ENCODE measurements around the gene KLHL12. TPM values are rescaled to one million over a fixed set of nuclear protein-coding genes. Genes with fewer than 3 reads are reported as not detected.

Gene KLHL12
- 46.4 TPM for polyA plus RNA-seq (ENCODE audit: insufficient read length)
- long read RNA-seq, donor 1, transcript KLHL12-203 (12 exons, 3,359 nt) = major isoform, 10 of 15 reads
- long read RNA-seq, donor 1, partial matches to known transcripts = 5 of 15 reads
- long read RNA-seq, donor 1, other reads (novel, unspliced or antisense) = 0 of 15 reads
- long read RNA-seq, donor 2, transcript KLHL12-203 (12 exons, 3,359 nt) = major isoform, 9 of 9 reads
- long read RNA-seq, donor 2, partial matches to known transcripts = 0 of 9 reads
- long read RNA-seq, donor 2, other reads (novel, unspliced or antisense) = 0 of 9 reads
- long read RNA-seq, donor 3, transcript KLHL12-203 (12 exons, 3,359 nt) = major isoform, 5 of 5 reads
- long read RNA-seq, donor 3, partial matches to known transcripts = 0 of 5 reads
- long read RNA-seq, donor 3, other reads (novel, unspliced or antisense) = 0 of 5 reads
- long read RNA-seq, donor 4 = 0 reads
- long read RNA-seq, donor 5, transcript KLHL12-203 (12 exons, 3,359 nt) = major isoform, 8 of 8 reads
- long read RNA-seq, donor 5, partial matches to known transcripts = 0 of 8 reads
- long read RNA-seq, donor 5, other reads (novel, unspliced or antisense) = 0 of 8 reads
- long read RNA-seq, donor 6, partial matches to known transcripts = 0 of 3 reads
- long read RNA-seq, donor 6, other reads (novel, unspliced or antisense) = 0 of 3 reads
- long read RNA-seq, donor 7, transcript KLHL12-203 (12 exons, 3,359 nt) = major isoform, 9 of 9 reads
- long read RNA-seq, donor 7, partial matches to known transcripts = 0 of 9 reads
- long read RNA-seq, donor 7, other reads (novel, unspliced or antisense) = 0 of 9 reads
- long read RNA-seq, donor 8, partial matches to known transcripts = 0 of 4 reads
- long read RNA-seq, donor 8, other reads (novel, unspliced or antisense) = 0 of 4 reads

- peak; percentile 95 for DNase-seq
Measured at GRCh38 chr1:202926581-202927491, at the start of gene KLHL12. Gene KLHL12 (minus strand): TSS chr1:202927234. CDS start chr1:202925162, 2,072 bp downstream.

GRCh38 chr1:202976633-202977032 is 49.6 kb upstream of the KLHL12 start:
- DNase-seq = no peak

GRCh38 chr1:202974856-202975255 is 47.8 kb upstream of the KLHL12 start:
- DNase-seq = no peak

DNA sequence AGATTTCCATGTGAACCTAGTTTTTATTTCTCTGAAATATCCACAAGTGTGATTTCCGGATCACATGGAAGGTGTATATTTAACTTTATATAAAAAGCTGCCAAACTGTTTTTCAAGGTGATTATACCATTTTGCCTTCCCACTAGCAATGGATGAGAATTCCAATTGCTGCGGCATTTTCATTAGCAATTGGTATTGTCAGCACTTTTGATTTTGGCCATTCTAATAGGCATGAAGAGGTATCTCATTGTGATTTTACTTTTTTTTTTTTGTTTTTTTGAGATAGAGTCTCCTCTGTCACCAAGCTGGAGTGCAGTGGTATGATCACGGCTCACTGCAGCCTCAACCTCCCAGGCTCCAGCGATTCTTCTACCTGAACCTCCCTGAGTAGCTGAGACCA is 45.0 kb upstream of the KLHL12 start:
- DNase-seq = no peak

DNA sequence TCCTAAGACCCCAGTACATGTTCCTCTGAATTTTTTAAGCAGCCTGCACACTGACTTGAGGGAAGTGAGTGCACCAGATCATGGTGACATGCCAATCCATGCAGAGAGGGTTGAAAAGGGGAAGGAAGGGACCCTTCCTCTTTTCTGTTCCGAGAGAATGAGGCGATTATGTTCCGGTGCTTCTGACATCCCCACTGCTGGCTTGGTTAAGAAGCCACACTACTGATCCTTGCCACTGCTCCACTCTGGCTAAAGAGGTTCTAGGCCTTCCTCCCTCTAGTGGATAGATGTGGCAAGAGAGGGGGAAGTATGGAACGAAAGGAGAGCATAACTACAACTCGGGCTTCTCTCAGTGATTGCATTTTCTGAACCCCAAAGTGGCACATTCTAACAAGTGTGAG is 41.9 kb upstream of the KLHL12 start:
- DNase-seq = peak; percentile 41

DNA sequence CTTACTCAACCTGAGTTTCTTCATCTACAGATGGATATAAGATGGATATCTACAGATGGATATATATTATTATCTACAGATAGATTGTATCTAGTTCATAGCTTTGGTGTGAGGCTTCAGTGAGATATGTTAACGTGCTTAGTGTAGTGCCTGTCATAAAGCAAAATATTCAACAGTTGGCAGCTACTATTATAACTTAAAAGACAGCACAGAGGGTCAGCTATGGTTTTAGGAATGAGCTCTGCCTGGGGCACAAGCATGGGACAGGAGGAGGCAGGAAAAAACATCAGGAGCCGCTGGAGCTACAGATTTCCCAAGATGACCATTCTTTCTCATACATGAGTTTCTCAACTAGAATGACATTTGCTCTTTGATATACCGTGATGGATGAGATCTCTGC is 41.3 kb upstream of the KLHL12 start:
- no peak for DNase-seq

DNA sequence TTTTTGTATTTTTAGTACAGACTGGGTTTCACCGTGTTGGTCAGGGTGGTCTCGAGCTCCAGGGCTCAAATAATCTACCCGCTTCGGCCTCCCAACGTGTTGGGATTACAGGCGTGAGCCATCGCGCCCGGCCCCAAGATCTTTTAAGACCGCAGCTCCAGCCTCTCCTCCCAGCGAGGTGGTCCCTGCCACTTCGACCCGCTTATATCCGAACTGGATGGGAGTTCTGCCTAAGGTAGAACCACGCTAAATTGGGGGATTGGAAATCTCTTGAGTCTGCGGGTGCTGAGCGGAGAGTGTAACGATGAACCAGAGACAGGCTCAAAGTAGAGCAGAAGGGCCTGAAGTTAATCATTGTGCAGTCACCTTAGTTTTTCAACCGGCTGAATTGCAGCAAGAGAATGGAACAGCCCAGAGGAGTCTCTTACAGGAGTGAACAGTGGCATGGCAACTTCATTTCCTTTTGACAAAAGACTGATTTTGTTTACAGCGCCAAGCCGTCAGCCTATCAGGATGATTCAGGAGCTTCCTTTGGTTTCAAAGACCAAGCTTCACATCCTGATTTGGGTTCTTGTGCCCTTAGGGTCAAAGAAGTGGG is 40.7 kb upstream of the KLHL12 start:
- DNase-seq = no peak

DNA sequence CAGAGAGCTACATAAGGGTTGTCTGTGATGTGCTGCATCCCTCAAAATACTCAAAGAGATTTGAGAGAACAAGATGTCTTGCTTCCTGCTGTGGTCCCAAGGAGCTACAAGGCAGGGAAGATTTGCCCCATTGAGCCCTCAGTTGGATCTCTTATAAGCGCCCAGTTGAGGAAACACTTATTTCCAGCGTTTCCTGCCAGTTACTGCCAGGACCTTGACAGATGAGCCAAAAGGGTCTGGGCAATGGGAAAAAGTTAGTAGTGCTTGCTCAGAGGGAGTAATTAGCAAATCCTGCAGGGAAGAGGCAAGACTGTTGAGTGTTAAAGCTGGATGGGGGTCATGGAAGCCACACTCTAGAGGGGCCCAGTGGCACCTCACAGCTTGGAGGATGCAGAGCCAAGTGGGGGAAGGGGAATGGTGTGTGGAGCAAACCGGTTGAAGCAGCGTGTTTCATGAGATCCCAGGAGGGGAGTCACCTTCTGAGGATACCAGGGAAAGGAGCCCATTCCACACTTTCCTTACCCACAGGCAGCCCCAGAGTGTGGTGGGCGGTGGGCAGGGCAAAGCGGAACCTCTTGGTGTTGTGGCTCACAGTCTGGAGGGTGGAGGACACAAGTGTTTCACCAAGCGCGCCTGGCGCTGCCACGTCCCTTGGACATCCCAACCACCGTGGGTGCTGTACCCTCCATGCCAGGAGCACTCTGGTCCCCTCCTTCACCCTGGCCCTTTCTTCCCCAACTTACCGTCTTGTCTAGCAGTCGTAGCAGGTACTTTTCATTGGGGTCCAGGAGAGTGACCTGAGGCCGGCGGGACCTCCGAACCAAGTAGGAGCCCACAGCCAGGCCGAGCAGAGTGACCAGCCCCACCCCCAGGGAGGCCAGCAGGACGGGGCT is 39.2 kb upstream of the KLHL12 start:
- no peak for DNase-seq

- DNase-seq = no peak
Measured at GRCh38 chr1:202965422-202965821, 38.4 kb upstream of the KLHL12 start.

DNA sequence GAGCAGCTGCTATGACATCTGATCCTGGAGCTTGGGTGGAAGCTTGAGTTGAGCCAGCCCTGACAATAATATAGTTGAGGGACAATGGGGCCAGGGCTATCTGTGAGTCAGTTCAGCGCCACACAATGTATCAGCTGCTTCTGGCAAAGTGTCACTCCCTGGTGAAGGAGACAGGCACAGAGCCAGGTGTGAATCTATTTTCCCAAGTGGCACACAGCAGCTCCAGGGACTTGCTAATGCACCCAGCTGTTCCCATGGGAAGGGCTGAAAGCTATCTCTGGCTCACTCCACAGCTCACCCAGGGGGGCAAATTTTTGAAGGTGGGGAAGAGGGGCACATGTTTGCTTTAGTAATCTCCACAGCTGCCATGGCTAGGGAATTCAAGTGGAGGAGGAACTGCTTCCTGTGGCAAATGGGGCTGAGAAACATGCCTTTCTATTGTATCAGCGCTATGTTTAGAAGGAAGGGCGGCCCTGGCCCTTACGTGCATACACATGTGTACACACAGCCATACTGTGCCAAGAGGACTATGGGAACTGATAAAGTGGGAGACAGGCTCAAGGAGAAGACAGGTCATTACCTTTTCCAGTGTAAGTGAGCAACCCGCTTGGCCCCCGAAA is 37.9 kb upstream of the KLHL12 start:
- no peak for DNase-seq

GRCh38 chr1:202961220-202961880 is 34.3 kb upstream of the KLHL12 start:
- no peak for DNase-seq

DNA sequence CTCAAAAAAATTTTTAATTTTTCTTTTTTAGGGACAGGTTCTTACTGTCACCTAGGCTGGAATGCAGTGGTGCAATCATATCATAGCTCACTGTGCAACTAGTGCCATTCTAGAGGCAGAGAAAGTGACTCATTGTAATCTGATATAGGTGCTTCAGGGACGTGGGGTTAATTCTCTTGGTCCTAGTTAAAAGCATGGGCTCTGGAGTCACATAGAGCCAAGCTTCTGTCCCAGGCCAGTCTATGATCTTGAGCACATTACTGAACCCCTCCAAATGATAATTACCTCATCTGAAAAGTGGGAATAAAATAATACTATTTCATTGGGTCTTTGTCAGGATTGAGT is 32.2 kb upstream of the KLHL12 start:
- DNase-seq = no peak

DNA sequence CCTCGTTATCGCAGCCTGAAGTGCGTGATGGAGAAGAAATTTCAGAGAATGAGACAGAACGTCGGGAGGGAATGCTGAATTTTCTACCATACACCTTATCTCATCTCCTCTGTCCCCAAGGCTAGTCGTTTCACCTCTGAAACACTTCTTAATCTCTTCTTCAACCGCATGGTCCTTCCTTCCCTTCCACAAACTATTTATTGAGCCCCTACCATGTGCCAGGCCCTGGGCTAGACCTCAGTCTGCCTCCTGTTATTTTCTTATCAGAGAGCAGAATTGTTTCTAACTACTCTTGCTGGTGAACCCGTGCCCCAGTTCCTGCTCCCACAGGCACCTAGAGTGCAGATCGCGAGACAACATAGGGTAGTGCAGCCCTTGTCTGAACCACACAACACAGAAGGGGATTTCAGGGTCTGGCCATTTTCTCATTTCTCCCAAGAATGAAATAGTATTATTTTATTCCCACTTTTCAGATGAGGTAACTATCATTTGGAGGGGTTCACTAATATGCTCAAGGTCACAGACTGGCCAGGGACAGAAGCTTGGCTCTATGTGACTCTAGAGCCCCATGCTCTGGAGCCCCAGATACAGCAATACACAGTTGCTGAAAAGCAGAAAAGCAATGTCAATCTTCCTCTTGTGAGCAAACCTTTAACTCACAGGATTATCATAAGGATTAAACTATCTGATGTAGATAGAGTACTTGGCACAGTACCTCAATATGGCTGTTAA is 31.7 kb upstream of the KLHL12 start:
- DNase-seq = no peak

DNA sequence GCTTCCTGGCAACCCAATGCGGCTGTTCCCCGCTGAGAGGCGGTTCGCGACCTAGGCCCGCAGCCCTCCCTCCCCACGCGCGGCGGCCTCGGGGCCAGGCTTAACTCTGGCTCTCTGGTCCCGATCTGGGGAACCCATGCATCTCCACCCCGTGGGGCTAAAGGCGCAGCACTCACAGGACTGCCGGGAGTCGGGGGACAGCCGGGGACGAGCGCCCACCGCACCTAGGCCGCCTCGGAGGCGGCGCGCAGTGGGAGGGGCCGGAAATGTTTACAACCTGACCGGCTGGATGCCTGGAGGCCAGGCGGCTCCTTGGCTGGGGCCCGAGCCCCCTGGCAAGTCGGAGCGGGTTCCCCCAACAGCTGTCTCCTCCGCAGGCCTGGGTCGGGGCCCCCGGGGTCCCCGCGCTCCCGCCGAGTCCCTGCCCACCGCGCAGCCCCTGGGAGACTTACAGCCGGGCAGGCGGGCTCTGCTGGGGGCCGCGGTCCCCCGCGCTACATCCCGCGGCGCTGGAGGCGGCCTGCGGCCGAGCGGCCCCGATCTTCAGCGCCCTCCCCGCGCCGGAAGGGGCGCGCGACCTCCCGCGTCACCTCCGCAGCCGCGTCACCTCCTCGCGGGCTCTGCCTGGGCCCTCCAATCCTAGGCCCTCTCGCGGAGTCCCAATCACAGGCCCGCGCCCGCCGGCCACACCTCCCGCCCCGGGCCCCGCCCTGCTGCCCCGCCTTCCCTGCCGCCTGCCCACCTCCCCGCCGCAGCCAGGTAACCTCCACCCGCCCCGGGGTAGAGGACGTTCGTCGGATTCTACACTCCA is 30.9 kb upstream of the KLHL12 start, which contains the start of gene ADIPOR1:
TSS of gene ADIPOR1 (minus strand) at position 580 of the 811 bp plus-strand sequence. CDS start 7,242 bp downstream, outside the sequence.
- DNase-seq = peak; percentile 83

- no peak for DNase-seq
Measured at GRCh38 chr1:202956969-202957368, 29.9 kb upstream of the KLHL12 start.

- no peak for DNase-seq
Measured at GRCh38 chr1:202954057-202954745, 27.2 kb upstream of the KLHL12 start.

- DNase-seq = no peak
Measured at GRCh38 chr1:202953392-202953791, 26.4 kb upstream of the KLHL12 start.
